H1 (cell line): ENCODE results near the gene CWC25. TPM values are rescaled to one million over a fixed set of nuclear protein-coding genes. Genes with fewer than 3 reads are reported as not detected.

Experiments used
- JUND ChIP-seq: IDR thresholded peaks from 2 replicates; pipeline ENCODE4 v1.6.1; 2011; ENCODE audit warnings: mild to moderate bottlenecking, improper control_type of control experiment, low read length
- PHF8 ChIP-seq: fragments of 200-600 bp; sonication (generic); conservative IDR thresholded peaks from 2 replicates; pipeline ENCODE4 v1.7.1; 2012; ENCODE audit warnings: low read depth, mild to moderate bottlenecking, inconsistent platforms, low read length, moderate library complexity
- polyA plus RNA-seq, 7 experiments: library from polyadenylated mRNA; depleted of rRNA in 3 of 7; stranded (reverse) in 5 of 7; unstranded in 2 of 7; fragments of >200 nt in 5 of 7; fragments of 200-250 nt in 2 of 7; gene quantifications; 1 replicate in 5 of 7; 2 replicates in 1 of 7; 4 replicates in 1 of 7; pipeline versions ENCODE4 v1.2.1 to v1.2.3, GENCODE V29; 2011 to 2013; ENCODE audit warnings: missing spikeins in 2 of 7, mixed read lengths in 2 of 7
- total RNA-seq: library from RNA; stranded (reverse); fragmentation: NEBNext Ultra II Directional; extraction: Animal tissue kit (Norgen Biotek cat#: 25700); gene quantifications from 2 replicates; pipeline ENCODE4 v1.2.1, GENCODE V29; 2021

Gene CWC25
- total and polyA plus RNA-seq, 2 of the 8 experiments (the other 6 are each of a cell fraction or from before 2014, with no cell fraction given): 11.1 to 13.1 TPM

- TF ChIP-seq JUND: no peak
- no peak; the same call in 1 of the 2 replicates for TF ChIP-seq PHF8
These were observed 45.4 kb upstream of the CWC25 start (continued) for GRCh38 chr17:38870259-38871165.
